Hematopoietic multipotent progenitor cell treated with erythropoietin and hydrocortisone succinate and interleukin-3 and kit ligand, for 8 days (in vitro differentiated cells): ENCODE data around the gene KNG1.

Experiments
- DNase-seq: peaks from one replicate; pipeline ENCODE4 v3.0.0-alpha.2; 2015

The KNG1 gene

GRCh38 chr3:186713499-186713898 is 3.7 kb upstream of the KNG1 start:
- DNase-seq, result no peak

- DNase-seq, result no peak
Measured at GRCh38 chr3:186719945-186720739, 3.0 kb downstream of the KNG1 start.

- DNase-seq, result no peak
Measured at GRCh38 chr3:186722457-186722856, 5.3 kb downstream of the KNG1 start.

GRCh38 chr3:186724911-186725310 is 7.8 kb downstream of the KNG1 start:
- DNase-seq, result no peak

GRCh38 chr3:186732169-186732766 is 15.1 kb downstream of the KNG1 start:
- DNase-seq, result no peak

GRCh38 chr3:186742618-186743380 is 25.6 kb downstream of the KNG1 start:
- DNase-seq, result no peak

GRCh38 chr3:186743666-186744065 is 26.5 kb downstream of the KNG1 start:
- no peak for DNase-seq

- DNase-seq, result peak; percentile 43
Measured at GRCh38 chr3:186746008-186746407, 28.8 kb downstream of the KNG1 start.

- no peak for DNase-seq
Measured at GRCh38 chr3:186750316-186750715, 33.2 kb downstream of the KNG1 start.

GRCh38 chr3:186751480-186751879 is 34.3 kb downstream of the KNG1 start:
- no peak for DNase-seq

- DNase-seq, result no peak
Measured at GRCh38 chr3:186754006-186754405, 36.8 kb downstream of the KNG1 start.

GRCh38 chr3:186754871-186755270 is 37.7 kb downstream of the KNG1 start:
- no peak for DNase-seq

GRCh38 chr3:186757214-186757613 is 40.1 kb downstream of the KNG1 start:
- DNase-seq, result no peak

GRCh38 chr3:186757686-186758220 is 40.6 kb downstream of the KNG1 start:
- no peak for DNase-seq

GRCh38 chr3:186759231-186759930 is 42.2 kb downstream of the KNG1 start:
- DNase-seq, result no peak

- DNase-seq, result no peak
Measured at GRCh38 chr3:186760141-186760833, 43.1 kb downstream of the KNG1 start.

GRCh38 chr3:186760897-186761447 is 43.8 kb downstream of the KNG1 start:
- DNase-seq, result no peak

- DNase-seq, result no peak
Measured at GRCh38 chr3:186772281-186772694, 55.1 kb downstream of the KNG1 start.

- peak; percentile 66 for DNase-seq
Measured at GRCh38 chr3:186772701-186773417, 55.7 kb downstream of the KNG1 start.

- DNase-seq, result no peak
Measured at GRCh38 chr3:186775999-186776398, 58.8 kb downstream of the KNG1 start.

- no peak for DNase-seq
Measured at GRCh38 chr3:186779204-186779603, 62.0 kb downstream of the KNG1 start.
